K562 (cell line): ENCODE results near the gene TMX1. TPM values are rescaled to one million over a fixed set of nuclear protein-coding genes. Genes with fewer than 3 reads are reported as not detected.

Experiments used
- ATAC-seq: fragments of 200-7000 bp; cut with Tn5 transposase; 3 replicates; pipeline ENCODE4 v1.9.1; 2020; ENCODE audit warnings: moderate library complexity
- BruUV-seq: library from RNA; stranded (reverse); fragments of 400-500 nt; replicated peaks from 2 replicates; lab custom pipeline; 2021; lab: Mats Ljungman, UMichigan
- CTCF ChIA-PET: fragments of 300-600 bp; formaldehyde crosslinking; extraction: SDS; loops from one replicate; lab custom pipeline; 2021; ENCODE audit warnings: low intra/inter-chr PET ratio; lab: Yijun Ruan, JAX
- POLR2A ChIA-PET: fragments of 300-600, 350-650 bp; sonication (Branson Sonifier 250); formaldehyde crosslinking; extraction: SDS; loops from one replicate; lab custom pipeline; 2021; ENCODE audit warnings: antibody characterized with exemption, inconsistent platforms; lab: Yijun Ruan, JAX
- DNase-seq, 4 experiments: peaks; one replicate each; pipeline versions ENCODE4 v3.0.0 to v3.0.0-alpha.2; 2011 to 2018; ENCODE audit warnings: low spot score in 3 of 4, mixed read lengths in 3 of 4; ENCODE audit errors: extremely low read depth in 1 of 4
- FAIRE-seq: peaks from 2 replicates; lab custom pipeline; 2011; peaks lifted over from hg19 to GRCh38; lab: Jason Lieb, UNC
- H2AFZ ChIP-seq: 2 replicates; pipeline ENCODE4 v1.6.0; 2011; ENCODE audit warnings: low read depth, low read length, control low read depth, inconsistent platforms
- H3K27ac ChIP-seq: fragments of 200-600 bp; 3 replicates; pipeline ENCODE4 v1.8.0; 2011; ENCODE audit warnings: low read depth, mild to moderate bottlenecking, control low read depth, inconsistent platforms, low read length, moderate library complexity, mixed read lengths; ENCODE audit errors: extremely low read depth
- H3K27me3 ChIP-seq, 2 experiments: fragments of 300-600 bp in 1 of 2; 2 replicates in 1 of 2; 3 replicates in 1 of 2; pipeline versions ENCODE4 v1.6.0 to v1.8.0; 2011; ENCODE audit warnings: inconsistent platforms in 2 of 2, low read length in 2 of 2, mild to moderate bottlenecking in 1 of 2, mixed read lengths in 1 of 2, moderate library complexity in 1 of 2; ENCODE audit not compliant: control insufficient read depth in 2 of 2, insufficient read depth in 2 of 2
- H3K36me3 ChIP-seq: fragments of 300-600 bp; 3 replicates; pipeline ENCODE4 v1.8.0; 2011; ENCODE audit warnings: mild to moderate bottlenecking, low read length, inconsistent platforms; ENCODE audit not compliant: control insufficient read depth, insufficient read depth
- H3K4me1 ChIP-seq, 2 experiments: fragments of 200-600 bp in 1 of 2; replicated peaks in 1 of 2; 2 replicates in 1 of 2; 3 replicates in 1 of 2; pipeline versions ENCODE4 v1.5.1 to v1.8.0; 2011; ENCODE audit warnings: inconsistent platforms in 2 of 2, low read length in 2 of 2, mild to moderate bottlenecking in 1 of 2, mixed read lengths in 1 of 2, moderate library complexity in 1 of 2; ENCODE audit not compliant: control insufficient read depth in 2 of 2, insufficient read depth in 2 of 2
- H3K4me2 ChIP-seq: 2 replicates; pipeline ENCODE4 v1.6.1; 2011; ENCODE audit warnings: low read length, control low read depth, inconsistent platforms, mixed read lengths; ENCODE audit not compliant: insufficient read depth
- H3K4me3 ChIP-seq: fragments of 200-600 bp; sonication (generic), shearing (Covaris generic); 2 replicates; pipeline ENCODE4 v1.5.1; 2016; ENCODE audit warnings: control low read depth, inconsistent platforms
- H3K79me2 ChIP-seq: fragments of 200-600 bp; 3 replicates; pipeline ENCODE4 v1.8.0; 2011; ENCODE audit warnings: low read length, inconsistent platforms; ENCODE audit not compliant: control insufficient read depth, insufficient read depth
- H3K9ac ChIP-seq, 2 experiments: 2 replicates each; pipeline versions ENCODE4 v1.6.0 to v1.6.1; 2011; ENCODE audit warnings: low read depth in 2 of 2, low read length in 2 of 2, control low read depth in 1 of 2, inconsistent platforms in 1 of 2, mild to moderate bottlenecking in 1 of 2, mixed read lengths in 1 of 2; ENCODE audit not compliant: insufficient read depth in 1 of 2
- H3K9me1 ChIP-seq: one replicate; pipeline ENCODE4 v1.6.0; 2011; ENCODE audit warnings: inconsistent platforms, mild to moderate bottlenecking, low read length, moderate library complexity; ENCODE audit not compliant: control insufficient read depth, insufficient read depth
- H3K9me3 ChIP-seq: replicated peaks from 2 replicates; pipeline ENCODE4 v1.5.1; 2011; ENCODE audit warnings: low read depth, low read length, inconsistent platforms; ENCODE audit not compliant: control insufficient read depth, insufficient read depth
- H4K20me1 ChIP-seq: replicated peaks from 2 replicates; pipeline ENCODE4 v1.6.1; 2011; ENCODE audit warnings: low read length, inconsistent platforms, mixed read lengths; ENCODE audit not compliant: control insufficient read depth, insufficient read depth
- CREB3L1 ChIP-seq: fragments of 450-650 bp; IDR thresholded peaks from 2 replicates; pipeline ENCODE4 v1.6.1; 2014; ENCODE audit warnings: low read depth, mild to moderate bottlenecking, moderate library complexity, borderline replicate concordance
- CREBBP ChIP-seq: IDR thresholded peaks from one replicate; pipeline ENCODE4 v1.6.1; 2012; ENCODE audit warnings: low read depth, mild to moderate bottlenecking, control low read depth, inconsistent platforms, low read length
- GTF2F1 ChIP-seq: IDR thresholded peaks from 2 replicates; pipeline ENCODE4 v1.6.1; 2011; ENCODE audit warnings: low read depth, low read length, improper control_type of control experiment
- KLF1 ChIP-seq: fragments of 450-650 bp; IDR thresholded peaks from 2 replicates; pipeline ENCODE4 v1.6.1; 2016; ENCODE audit warnings: missing genetic modification characterization, missing compliant biosample characterization
- RBM15 ChIP-seq: fragments of 200-400 bp; formaldehyde crosslinking; IDR thresholded peaks from 2 replicates; pipeline ENCODE4 v1.6.1; 2018; ENCODE audit warnings: mild to moderate bottlenecking, low read length, moderate library complexity; ENCODE audit not compliant: insufficient read depth
- TAF9B ChIP-seq: fragments of 450-650 bp; IDR thresholded peaks from 2 replicates; pipeline ENCODE4 v1.6.1; 2018; ENCODE audit warnings: mild to moderate bottlenecking; ENCODE audit not compliant: partially characterized antibody
- TRIM24 ChIP-seq, 2 experiments: fragments of 450-650 bp; IDR thresholded peaks; 2 replicates each; pipeline ENCODE4 v1.6.1; 2016
- ZBTB8A ChIP-seq: fragments of 450-650 bp; IDR thresholded peaks from 2 replicates; pipeline ENCODE4 v1.6.1; 2018; ENCODE audit warnings: mild to moderate bottlenecking, moderate library complexity; ENCODE audit not compliant: partially characterized antibody
- ZEB2 ChIP-seq: fragments of 450-650 bp; IDR thresholded peaks from 2 replicates; pipeline ENCODE4 v1.6.1; 2016
- ZNF217 ChIP-seq: sonication (generic); formaldehyde crosslinking; IDR thresholded peaks from 2 replicates; pipeline ENCODE4 v1.8.0; 2022; ENCODE audit warnings: mild to moderate bottlenecking, missing genetic modification reagents
- ZNF592 ChIP-seq: fragments of 450-650 bp; IDR thresholded peaks from 2 replicates; pipeline ENCODE4 v1.6.1; 2017; ENCODE audit warnings: antibody characterized with exemption, mild to moderate bottlenecking
- WGBS: fragments of 100-300 bp; shearing (Covaris generic); methylation state at CpG from one replicate; pipeline ENCODE4 v1.1.6; 2016; ENCODE audit warnings: low coverage, mixed read lengths; ENCODE audit not compliant: insufficient coverage; ENCODE audit errors: missing lambda C conversion rate; 5-methylcytosine and 5-hydroxymethylcytosine counted together
- in situ Hi-C: fragments of 300-500 bp; cut with MboI; formaldehyde crosslinking; loops from 4 replicates; pipeline ENCODE4 v1.15.0; 2018; ENCODE audit warnings: inconsistent platforms, mixed read lengths
- intact Hi-C: fragments of 100-400 bp; cut with micrococcal nuclease; formaldehyde crosslinking; loops from 2 replicates; pipeline ENCODE4 v1.14.2; 2022
- polyA plus RNA-seq, 8 experiments: library from polyadenylated mRNA; depleted of rRNA in 4 of 8; stranded (reverse) in 5 of 8; unstranded in 3 of 8; fragments of >200 nt; fragmentation: Nextera tagmentation in 2 of 8; fragmentation: Illumina TruSeq in 1 of 8; extraction: Ambion mirVana in 2 of 8; extraction: Trizol in 1 of 8; gene quantifications; 2 replicates each; pipeline versions ENCODE4 v1.2.1 to v1.2.3, GENCODE V29; 2011 to 2014; ENCODE audit warnings: inconsistent platforms in 1 of 8, missing spikeins in 1 of 8
- total RNA-seq, 7 experiments: library from RNA; depleted of rRNA in 6 of 7; stranded (reverse); fragments of >200 nt in 6 of 7; fragmentation: Illumina TruSeq in 2 of 7; extraction: Trizol in 2 of 7; gene quantifications; 2 replicates each; pipeline versions ENCODE4 v1.2.1 to v1.2.3, GENCODE V29; 2011 to 2021; ENCODE audit warnings: low replicate concordance in 1 of 7
- TF ChIP-seq, protein P1 (sequence below): IDR thresholded peaks from 2 replicates; pipeline ENCODE4 v1.6.1; 2016; ENCODE audit warnings: missing genetic modification characterization, missing compliant biosample characterization
- TF ChIP-seq, protein P2 (sequence below): fragments of 450-650 bp; IDR thresholded peaks from 2 replicates; pipeline ENCODE4 v1.6.1; 2017; ENCODE audit warnings: antibody characterized with exemption

TMX1 gene
- total and polyA plus RNA-seq, 9 of the 15 experiments (the other 6 are each of a cell fraction or from before 2014, with no cell fraction given): 19.5 to 101 (median 34.7) TPM

DNA sequence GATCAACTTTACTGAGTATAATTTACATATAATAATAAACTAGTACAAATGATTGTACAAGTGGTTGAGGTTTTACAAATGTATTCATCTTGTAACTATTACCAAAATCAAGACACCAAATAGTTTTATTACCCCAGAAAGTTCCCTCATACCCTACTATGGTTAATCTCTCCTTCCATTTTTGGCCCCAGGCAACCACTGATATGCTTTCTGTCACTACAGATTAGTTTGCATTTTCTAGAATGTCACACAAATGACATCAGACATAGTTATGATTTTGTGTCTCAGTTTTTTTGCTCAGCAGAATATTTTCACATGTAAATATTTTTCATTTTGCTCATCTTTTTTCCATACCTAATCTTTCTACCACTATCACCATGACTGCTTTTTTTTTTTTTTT is 49.1 kb downstream of the TMX1 start (continued):
- TF ChIP-seq, protein P1, sequence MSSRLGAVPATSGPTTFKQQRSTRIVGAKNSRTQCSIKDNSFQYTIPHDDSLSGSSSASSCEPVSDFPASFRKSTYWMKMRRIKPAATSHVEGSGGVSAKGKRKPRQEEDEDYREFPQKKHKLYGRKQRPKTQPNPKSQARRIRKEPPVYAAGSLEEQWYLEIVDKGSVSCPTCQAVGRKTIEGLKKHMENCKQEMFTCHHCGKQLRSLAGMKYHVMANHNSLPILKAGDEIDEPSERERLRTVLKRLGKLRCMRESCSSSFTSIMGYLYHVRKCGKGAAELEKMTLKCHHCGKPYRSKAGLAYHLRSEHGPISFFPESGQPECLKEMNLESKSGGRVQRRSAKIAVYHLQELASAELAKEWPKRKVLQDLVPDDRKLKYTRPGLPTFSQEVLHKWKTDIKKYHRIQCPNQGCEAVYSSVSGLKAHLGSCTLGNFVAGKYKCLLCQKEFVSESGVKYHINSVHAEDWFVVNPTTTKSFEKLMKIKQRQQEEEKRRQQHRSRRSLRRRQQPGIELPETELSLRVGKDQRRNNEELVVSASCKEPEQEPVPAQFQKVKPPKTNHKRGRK (tag): no peak
- TF ChIP-seq TAF9B: no peak
- no peak for TF ChIP-seq ZBTB8A

DNA sequence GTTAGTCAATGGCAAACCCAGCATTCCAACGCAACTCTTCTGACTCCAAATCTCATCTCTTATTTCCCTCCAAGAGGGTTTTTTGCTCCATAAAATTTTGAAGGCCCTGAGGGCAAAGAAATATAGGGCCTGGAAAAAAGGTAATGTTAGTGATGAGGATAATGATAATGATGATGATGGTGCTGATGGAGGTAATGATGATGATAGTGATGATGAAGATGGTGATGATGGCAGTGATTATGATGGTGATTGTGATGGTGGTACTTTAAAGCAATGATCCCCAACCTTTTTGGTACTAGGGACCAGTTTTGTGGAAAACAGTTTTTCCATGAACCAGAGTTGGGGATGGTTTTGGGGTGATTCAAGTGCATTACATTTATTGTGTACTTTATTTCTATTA is 50.1 kb downstream of the TMX1 start:
- ChIA-PET CTCF (no interaction called here), POLR2A (no interaction called here)
- Histone ChIP-seq H3K4me3 (no peak overlapping the region), H3K27me3 (0 out of 5 replicates have a peak, but pooled peaks cover 0 to 2% of the 10 kb centered on the region in 2 experiments), H3K9ac (no peak overlapping the region), H3K9me3 (no peaks in the 10 kb centered on the region), H3K9me1 (no peaks in the 10 kb centered on the region), H3K79me2 (no peaks in the 10 kb centered on the region), H3K36me3 (no peaks in the 10 kb centered on the region), H3K27ac (no peak overlapping the region), H3K4me1 (no peaks in the 10 kb centered on the region), H3K4me2 (no peak overlapping the region), H2AFZ (no peak overlapping the region), H4K20me1 (no peaks in the 10 kb centered on the region)
- FAIRE-seq (no peak), ATAC-seq (no peak), DNase-seq (no peak)
- WGBS: 11% methylated on average over 1 of the region's 1 CpG
- no TSS peak for BruUV-seq
- intact Hi-C loops (no loop called here), in situ Hi-C loops (no loop called here)
- no peak for TF ChIP-seq ZNF592
- TF ChIP-seq GTF2F1: no peak
- no peak for TF ChIP-seq CREB3L1
- no peak for TF ChIP-seq KLF1 (tag)
- no peak for TF ChIP-seq ZEB2
- no peak for TF ChIP-seq RBM15
- TF ChIP-seq, protein P2, sequence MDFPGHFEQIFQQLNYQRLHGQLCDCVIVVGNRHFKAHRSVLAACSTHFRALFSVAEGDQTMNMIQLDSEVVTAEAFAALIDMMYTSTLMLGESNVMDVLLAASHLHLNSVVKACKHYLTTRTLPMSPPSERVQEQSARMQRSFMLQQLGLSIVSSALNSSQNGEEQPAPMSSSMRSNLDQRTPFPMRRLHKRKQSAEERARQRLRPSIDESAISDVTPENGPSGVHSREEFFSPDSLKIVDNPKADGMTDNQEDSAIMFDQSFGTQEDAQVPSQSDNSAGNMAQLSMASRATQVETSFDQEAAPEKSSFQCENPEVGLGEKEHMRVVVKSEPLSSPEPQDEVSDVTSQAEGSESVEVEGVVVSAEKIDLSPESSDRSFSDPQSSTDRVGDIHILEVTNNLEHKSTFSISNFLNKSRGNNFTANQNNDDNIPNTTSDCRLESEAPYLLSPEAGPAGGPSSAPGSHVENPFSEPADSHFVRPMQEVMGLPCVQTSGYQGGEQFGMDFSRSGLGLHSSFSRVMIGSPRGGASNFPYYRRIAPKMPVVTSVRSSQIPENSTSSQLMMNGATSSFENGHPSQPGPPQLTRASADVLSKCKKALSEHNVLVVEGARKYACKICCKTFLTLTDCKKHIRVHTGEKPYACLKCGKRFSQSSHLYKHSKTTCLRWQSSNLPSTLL: no peak
- no peak for TF ChIP-seq TRIM24 (IDR thresholded peaks at IDR 0.05)
- no peak for TF ChIP-seq ZNF217 (CRISPR knock-in tag)
- TF ChIP-seq CREBBP: no peak
